GM19395 (cell line): ENCODE measurements around the gene AGBL4.

Source experiments
- ATAC-seq: cut with Tn5 transposase; IDR thresholded peaks from one replicate; pipeline ENCODE4 v1.9.1; 2021; ENCODE audit warnings: mild to moderate bottlenecking, moderate library complexity; ENCODE audit not compliant: unreplicated experiment

Gene AGBL4

GRCh38 chr1:48851638-48852037 lies 1172.1 kb downstream of the AGBL4 start:
- no peak for ATAC-seq

GRCh38 chr1:48848035-48848434 lies 1175.7 kb downstream of the AGBL4 start:
- ATAC-seq, result no peak

- no peak for ATAC-seq
Observed at GRCh38 chr1:48846441-48846840, 1177.3 kb downstream of the AGBL4 start.

- no peak for ATAC-seq
Observed at GRCh38 chr1:48844187-48844586, 1179.6 kb downstream of the AGBL4 start.

DNA sequence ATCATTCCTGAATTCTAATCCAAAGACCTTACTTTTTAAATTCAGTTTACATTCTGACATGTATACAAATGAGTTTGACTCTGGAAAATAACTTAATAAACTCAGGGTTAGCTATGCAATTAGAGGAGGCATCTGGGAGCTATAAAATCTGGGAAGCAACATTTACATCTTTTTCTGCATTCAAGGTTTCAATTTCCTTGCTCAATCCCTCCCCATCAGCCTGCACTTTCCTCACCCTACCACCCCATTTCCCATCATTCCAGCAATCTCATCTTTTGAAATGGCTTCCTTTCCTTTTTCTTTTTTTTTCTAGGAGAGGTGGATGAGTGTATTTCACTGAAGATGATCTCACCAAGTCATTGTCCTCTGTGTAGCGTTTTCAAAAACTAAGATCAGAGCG lies 1181.8 kb downstream of the AGBL4 start:
- ATAC-seq, result no peak

- ATAC-seq, result no peak
Observed at GRCh38 chr1:48841461-48841860, 1182.3 kb downstream of the AGBL4 start.

- no peak for ATAC-seq
Observed at GRCh38 chr1:48831120-48831978, 1192.4 kb downstream of the AGBL4 start.

DNA sequence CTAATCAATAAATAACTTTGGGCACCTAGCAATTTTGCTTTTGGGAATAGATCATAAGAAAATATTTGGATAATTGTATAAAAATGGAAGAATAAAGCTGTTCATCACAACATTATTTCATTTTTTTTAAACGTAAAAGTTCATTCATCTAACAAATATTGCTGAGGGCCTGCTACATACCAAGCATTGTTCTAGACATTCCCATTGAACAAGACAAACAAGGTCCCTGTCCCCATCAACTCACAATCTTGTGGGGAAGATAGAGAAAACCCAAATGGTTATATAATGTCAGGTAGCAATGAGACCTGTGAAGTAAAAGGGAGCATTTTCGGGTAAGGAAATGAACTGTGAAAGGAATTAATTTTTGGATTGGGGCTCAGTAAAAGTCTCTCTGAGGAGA lies 1193.0 kb downstream of the AGBL4 start:
- ATAC-seq, result no peak

DNA sequence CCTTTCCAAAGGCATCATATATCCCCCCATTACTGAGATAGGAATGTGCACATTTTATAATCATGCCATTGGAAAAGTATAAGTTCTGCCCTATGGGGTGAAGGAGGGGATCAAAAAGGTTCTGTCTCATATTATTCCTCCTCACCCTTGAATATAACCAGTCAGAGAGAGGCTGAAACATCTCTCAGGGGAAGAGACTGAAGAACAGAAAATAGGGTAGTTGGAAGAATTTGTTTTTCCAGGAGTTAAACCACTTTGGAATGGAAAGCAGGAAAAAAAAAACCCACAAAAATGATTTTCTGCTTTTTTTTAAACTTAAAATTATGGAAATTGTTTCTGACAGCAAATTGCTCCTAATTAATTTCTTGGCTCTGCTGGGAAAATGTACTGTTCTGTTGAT lies 1194.3 kb downstream of the AGBL4 start:
- no peak for ATAC-seq

DNA sequence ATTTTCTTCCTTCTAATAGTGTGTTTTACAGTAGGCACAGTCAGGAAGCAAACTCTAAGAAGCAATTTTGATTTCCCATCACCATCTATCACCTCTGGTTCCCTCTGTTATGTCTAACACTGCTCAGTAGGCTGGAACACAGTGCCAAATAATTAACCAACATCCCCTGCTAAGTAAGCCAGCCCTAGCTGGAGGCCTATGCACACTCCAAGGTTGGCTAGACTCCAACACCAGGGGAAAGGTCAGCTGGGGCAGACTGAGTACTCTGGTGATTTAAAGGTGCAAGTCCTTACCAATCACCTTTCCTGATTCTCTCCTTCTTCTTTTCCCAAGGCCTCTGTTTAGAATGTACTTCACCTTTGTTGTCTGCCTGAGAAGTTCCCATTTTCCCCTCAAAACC lies 1200.6 kb downstream of the AGBL4 start:
- no peak for ATAC-seq

- ATAC-seq, result no peak
Observed at GRCh38 chr1:48820491-48820890, 1203.3 kb downstream of the AGBL4 start.

GRCh38 chr1:48817505-48818114 lies 1206.1 kb downstream of the AGBL4 start:
- peak; percentile 88 for ATAC-seq

DNA sequence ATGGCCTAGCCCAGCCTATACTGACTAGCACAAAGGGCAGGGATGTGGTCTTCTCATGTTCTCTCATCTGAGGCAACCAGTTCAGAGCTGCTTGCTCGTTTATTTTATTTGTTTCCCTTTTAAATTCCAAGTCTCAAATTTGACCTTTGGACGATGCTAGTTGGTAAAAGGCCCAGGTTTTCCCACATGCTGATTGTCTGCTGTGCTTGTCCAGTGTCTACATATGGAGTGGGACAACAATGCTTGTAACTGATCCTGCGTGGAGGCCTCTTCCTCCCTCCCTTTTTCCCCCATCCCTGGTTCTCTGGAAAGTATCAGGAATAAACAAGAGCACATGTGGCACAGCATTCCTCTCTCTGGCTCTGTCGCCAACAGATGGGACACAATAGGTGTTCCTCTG lies 1213.0 kb downstream of the AGBL4 start:
- no peak for ATAC-seq

GRCh38 chr1:48808496-48808895 lies 1215.3 kb downstream of the AGBL4 start:
- ATAC-seq, result no peak

DNA sequence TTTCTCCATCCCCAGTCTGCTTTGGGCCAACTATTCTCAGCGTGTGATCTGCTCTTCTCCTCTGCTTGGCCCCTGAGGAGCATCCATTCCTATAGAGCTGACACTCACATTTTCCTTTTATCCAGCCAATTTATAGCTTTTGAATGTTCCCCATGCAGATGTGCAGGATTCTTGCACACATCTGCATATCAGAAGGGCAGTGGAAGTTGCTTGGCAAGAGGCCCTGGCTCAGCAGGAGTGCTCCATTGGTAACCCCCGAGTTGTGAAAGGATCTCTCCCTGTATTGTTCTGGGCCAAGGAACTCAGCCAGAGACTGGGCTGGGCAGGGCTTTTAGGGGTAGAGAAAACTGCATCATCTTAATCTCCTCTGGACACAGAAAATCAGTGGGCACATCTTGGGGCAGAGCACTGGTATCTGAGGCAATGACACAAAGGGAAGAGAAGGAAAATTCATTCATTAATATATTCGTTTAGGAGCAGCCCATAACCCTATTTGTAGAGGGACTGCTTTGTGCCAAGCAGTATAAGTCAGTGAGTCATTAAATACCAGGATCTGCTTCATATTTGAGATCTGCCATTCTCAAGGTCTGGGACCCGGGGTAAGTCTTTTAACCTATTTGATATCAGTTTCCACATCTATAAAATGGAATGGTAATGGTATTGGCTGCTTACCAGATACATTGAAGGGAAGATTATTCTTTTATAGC lies 1216.0 kb downstream of the AGBL4 start:
- ATAC-seq, result no peak

- no peak for ATAC-seq
Observed at GRCh38 chr1:48803474-48803873, 1220.3 kb downstream of the AGBL4 start.

DNA sequence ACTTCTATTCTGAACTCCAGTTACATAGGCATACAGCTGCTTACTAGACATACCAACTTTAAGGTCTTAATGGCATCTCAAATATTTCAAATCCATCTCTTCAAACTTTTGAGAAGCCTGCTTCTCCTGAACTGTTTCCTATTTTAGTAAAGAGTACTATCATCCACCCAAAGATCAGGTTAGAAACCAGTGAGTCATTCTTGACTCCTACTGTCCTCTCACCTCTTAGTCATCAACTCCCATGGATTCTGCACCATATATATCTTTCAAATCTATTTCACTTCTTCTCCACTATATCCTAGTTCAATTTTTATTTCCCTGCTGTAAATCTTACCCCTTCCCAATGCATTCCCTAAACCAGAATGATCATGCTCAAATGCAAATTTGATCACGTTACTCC lies 1228.9 kb downstream of the AGBL4 start:
- no peak for ATAC-seq

DNA sequence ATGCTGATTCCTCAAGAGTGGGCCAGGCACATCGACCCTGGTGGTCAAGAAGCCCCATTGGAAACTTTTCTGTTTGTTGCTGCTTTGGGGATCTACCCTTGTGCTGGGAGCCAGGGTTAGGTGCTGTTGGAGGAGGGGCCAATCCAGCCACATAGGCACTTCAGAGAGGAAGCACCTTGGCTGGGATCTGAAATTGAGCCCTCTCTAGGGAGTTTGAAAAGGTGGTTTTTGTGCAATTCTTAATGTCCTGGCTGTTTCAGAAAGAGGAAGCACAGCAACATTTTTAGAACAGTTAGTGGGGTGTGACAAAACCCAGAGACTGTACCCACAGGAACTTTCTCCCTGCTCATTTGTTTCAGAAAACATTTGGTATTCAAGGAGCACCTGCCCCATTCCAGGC lies 1229.9 kb downstream of the AGBL4 start:
- peak; percentile 75 for ATAC-seq

GRCh38 chr1:48792961-48793360 lies 1230.8 kb downstream of the AGBL4 start:
- no peak for ATAC-seq

DNA sequence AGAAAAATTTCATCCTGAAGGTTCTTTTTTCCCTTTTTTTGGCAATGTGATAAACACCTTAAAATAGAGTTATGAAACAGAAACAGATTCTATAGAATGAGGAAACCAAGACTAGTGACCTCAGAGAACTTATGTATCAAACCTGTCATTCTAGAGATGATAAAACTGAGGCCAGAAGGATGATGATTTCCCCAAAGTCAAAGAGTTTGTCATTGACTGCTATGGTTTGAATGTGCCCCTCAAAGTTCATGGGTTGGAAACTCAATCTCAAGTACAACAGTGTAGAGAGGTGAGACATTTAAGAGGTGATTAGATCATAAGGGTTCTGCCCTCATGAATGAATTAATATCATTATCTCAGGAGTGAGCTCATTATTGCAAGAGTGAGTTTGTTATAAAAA lies 1233.4 kb downstream of the AGBL4 start:
- peak; percentile 55 for ATAC-seq

- ATAC-seq, result peak; percentile 38
Observed at GRCh38 chr1:48789903-48790302, 1233.9 kb downstream of the AGBL4 start.

DNA sequence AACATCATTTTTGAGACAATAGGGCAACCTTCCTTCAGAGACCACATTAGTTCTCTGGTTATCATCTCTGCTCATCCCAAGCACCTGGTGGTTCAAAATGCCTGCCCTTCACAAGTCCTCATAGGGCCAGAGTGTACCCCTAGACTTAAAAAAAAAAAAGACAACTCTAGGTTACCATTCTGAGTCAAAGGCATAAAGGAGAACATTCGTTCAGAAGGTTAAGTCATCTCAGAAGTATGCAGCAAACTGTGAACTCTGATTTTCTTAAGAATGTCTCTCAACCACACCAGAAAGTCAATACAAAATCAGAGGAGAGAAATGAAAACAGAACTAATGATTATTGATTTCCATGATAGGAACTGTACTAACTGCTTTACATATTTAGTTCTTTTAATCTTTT lies 1237.9 kb downstream of the AGBL4 start:
- ATAC-seq, result no peak
